Measurements from ENCODE around the gene GSC2.

Gene GSC2

GRCh38 chr22:19114984-19115552, 35.0 kb downstream of the GSC2 start:
- no peak for DNase-seq

- DNase-seq, result no peak
Observed at GRCh38 chr22:19113429-19113828, 36.7 kb downstream of the GSC2 start.

GRCh38 chr22:19111584-19111983, 38.5 kb downstream of the GSC2 start:
- DNase-seq, result no peak

GRCh38 chr22:19111140-19111539, 39.0 kb downstream of the GSC2 start:
- no peak for DNase-seq

GRCh38 chr22:19110646-19111045, 39.4 kb downstream of the GSC2 start:
- no peak for DNase-seq

GRCh38 chr22:19110064-19110458, 40.0 kb downstream of the GSC2 start:
- no peak for DNase-seq

GRCh38 chr22:19109198-19110063, 40.7 kb downstream of the GSC2 start:
- no peak for DNase-seq

- DNase-seq, result no peak
Observed at GRCh38 chr22:19108807-19109197, 41.3 kb downstream of the GSC2 start.

- DNase-seq, result no peak
Observed at GRCh38 chr22:19107730-19108074, 42.4 kb downstream of the GSC2 start.

- DNase-seq, result no peak
Observed at GRCh38 chr22:19106886-19107729, 43.0 kb downstream of the GSC2 start.

GRCh38 chr22:19105867-19106802, 44.0 kb downstream of the GSC2 start:
- DNase-seq, result no peak

- no peak for DNase-seq
Observed at GRCh38 chr22:19105456-19105855, 44.6 kb downstream of the GSC2 start.

- DNase-seq, result no peak
Observed at GRCh38 chr22:19103880-19104821, 45.9 kb downstream of the GSC2 start.

GRCh38 chr22:19098157-19098556, 51.9 kb downstream of the GSC2 start:
- no peak for DNase-seq

GRCh38 chr22:19097518-19097917, 52.6 kb downstream of the GSC2 start:
- DNase-seq, result no peak

All from NCI-H2107 (cell line).